K562 (cell line): ENCODE results near the gene LCN15.

Experiments
- CEBPG ChIP-seq, 3 experiments: fragments of 200-800 bp in 1 of 3; sonication (Bioruptor generic) in 1 of 3; sonication (generic) in 1 of 3; formaldehyde crosslinking in 1 of 3; IDR thresholded peaks in 2 of 3; conservative IDR thresholded peaks in 1 of 3; 2 replicates each; pipeline versions ENCODE4 v1.6.1 to v1.8.0; 2016 to 2022; ENCODE audit warnings: missing compliant biosample characterization in 2 of 3, missing genetic modification characterization in 2 of 3, mild to moderate bottlenecking in 1 of 3, missing genetic modification reagents in 1 of 3
- DACH1 ChIP-seq: fragments of 450-650 bp; IDR thresholded peaks from 2 replicates; pipeline ENCODE4 v1.6.1; 2018; ENCODE audit not compliant: partially characterized antibody
- GABPA ChIP-seq: fragments of 200-800 bp; sonication (Bioruptor generic); conservative IDR thresholded peaks from 2 replicates; pipeline ENCODE4 v1.6.1; 2016; ENCODE audit warnings: low read depth, missing genetic modification characterization, missing compliant biosample characterization
- MAFK ChIP-seq: IDR thresholded peaks from 2 replicates; pipeline ENCODE4 v1.6.1; 2011; ENCODE audit warnings: low read length, improper control_type of control experiment
- NFIC ChIP-seq: fragments of 450-650 bp; IDR thresholded peaks from 2 replicates; pipeline ENCODE4 v1.6.1; 2017; ENCODE audit warnings: mild to moderate bottlenecking, inconsistent platforms
- RNF2 ChIP-seq: sonication (generic); IDR thresholded peaks from 2 replicates; pipeline ENCODE4 v1.6.1; 2016
- SMAD4 ChIP-seq: fragments of 250-450 bp; sonication (Bioruptor Pico); conservative IDR thresholded peaks from 2 replicates; pipeline ENCODE4 v1.8.0; 2021; ENCODE audit warnings: inconsistent platforms, mild to moderate bottlenecking, moderate library complexity
- SP2 ChIP-seq: IDR thresholded peaks from 2 replicates; pipeline ENCODE4 v1.6.1; 2011; ENCODE audit warnings: mild to moderate bottlenecking, low read depth, low read length, moderate library complexity; ENCODE audit not compliant: poor library complexity, severe bottlenecking; ENCODE audit errors: extremely low read depth
- TCF7 ChIP-seq: sonication (generic); IDR thresholded peaks from 2 replicates; pipeline ENCODE4 v1.6.1; 2016; ENCODE audit warnings: antibody characterized with exemption, borderline replicate concordance
- ZNF76 ChIP-seq: fragments of 250-450 bp; sonication (Bioruptor Pico); IDR thresholded peaks from 2 replicates; pipeline ENCODE4 v1.4.0; 2020; ENCODE audit warnings: mild to moderate bottlenecking, moderate library complexity, borderline replicate concordance
- TF ChIP-seq, protein P1 (sequence below), 3 experiments: IDR thresholded peaks in 2 of 3; conservative IDR thresholded peaks in 1 of 3; 2 replicates each; pipeline ENCODE4 v1.5.1; 2011 to 2012; ENCODE audit warnings: low read length in 3 of 3, mild to moderate bottlenecking in 3 of 3, control low read depth in 2 of 3, improper control_type of control experiment in 1 of 3, inconsistent platforms in 1 of 3, low read depth in 1 of 3, mixed read lengths in 1 of 3, moderate library complexity in 1 of 3; ENCODE audit not compliant: insufficient read depth in 2 of 3
- TF ChIP-seq, protein P2 (sequence below): fragments of 450-650 bp; IDR thresholded peaks from 2 replicates; pipeline ENCODE4 v1.6.1; 2014; ENCODE audit warnings: low read depth, mild to moderate bottlenecking, moderate library complexity, borderline replicate concordance
- TF ChIP-seq, protein P3 (sequence below): sonication (generic); formaldehyde crosslinking; IDR thresholded peaks from 2 replicates; pipeline ENCODE4 v1.8.1; 2022; ENCODE audit warnings: missing genetic modification reagents
- TF ChIP-seq, protein P4 (sequence below): IDR thresholded peaks from 2 replicates; pipeline ENCODE4 v1.6.1; 2014; ENCODE audit warnings: antibody characterized with exemption

DNA sequence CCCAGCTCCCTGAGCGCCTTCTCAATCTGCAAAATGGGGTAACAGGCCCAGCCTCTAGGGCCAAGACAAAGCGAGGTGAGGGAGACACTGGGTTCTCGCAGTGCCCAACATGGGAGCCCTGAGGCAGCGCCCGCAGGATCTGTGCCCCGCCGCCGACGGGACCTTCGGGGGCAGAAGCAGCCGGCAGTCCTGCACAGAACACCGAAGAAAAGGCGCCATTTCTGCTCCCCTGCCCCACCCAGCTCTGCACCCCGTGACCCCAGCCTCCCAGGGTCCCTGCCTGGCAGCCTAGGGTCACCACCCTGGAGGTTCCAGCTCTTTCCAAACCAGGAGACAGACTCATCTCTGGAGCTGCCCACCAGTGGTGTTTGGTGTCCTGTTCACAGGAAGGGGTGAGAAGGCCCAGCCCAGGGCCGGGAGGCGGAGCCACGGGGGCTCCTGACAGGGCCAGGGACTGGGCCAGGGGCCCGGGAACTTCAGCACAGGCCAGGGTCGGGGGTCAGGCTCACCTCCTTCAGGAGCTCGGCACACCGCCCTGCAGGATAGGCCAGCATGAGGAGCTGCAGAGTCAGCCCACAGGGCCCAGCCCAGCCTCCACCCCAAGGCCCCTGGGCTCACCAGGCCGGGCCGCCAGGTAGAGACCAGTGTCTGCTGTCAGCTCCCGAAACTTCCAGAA lies 9.6 kb downstream of the LCN15 start:
- no peak for TF ChIP-seq NFIC
- TF ChIP-seq, protein P1, sequence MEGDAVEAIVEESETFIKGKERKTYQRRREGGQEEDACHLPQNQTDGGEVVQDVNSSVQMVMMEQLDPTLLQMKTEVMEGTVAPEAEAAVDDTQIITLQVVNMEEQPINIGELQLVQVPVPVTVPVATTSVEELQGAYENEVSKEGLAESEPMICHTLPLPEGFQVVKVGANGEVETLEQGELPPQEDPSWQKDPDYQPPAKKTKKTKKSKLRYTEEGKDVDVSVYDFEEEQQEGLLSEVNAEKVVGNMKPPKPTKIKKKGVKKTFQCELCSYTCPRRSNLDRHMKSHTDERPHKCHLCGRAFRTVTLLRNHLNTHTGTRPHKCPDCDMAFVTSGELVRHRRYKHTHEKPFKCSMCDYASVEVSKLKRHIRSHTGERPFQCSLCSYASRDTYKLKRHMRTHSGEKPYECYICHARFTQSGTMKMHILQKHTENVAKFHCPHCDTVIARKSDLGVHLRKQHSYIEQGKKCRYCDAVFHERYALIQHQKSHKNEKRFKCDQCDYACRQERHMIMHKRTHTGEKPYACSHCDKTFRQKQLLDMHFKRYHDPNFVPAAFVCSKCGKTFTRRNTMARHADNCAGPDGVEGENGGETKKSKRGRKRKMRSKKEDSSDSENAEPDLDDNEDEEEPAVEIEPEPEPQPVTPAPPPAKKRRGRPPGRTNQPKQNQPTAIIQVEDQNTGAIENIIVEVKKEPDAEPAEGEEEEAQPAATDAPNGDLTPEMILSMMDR (IDR thresholded peaks at IDR 0.05 in 2 of 3, conservative IDR thresholded peaks at IDR 0.05 in 1 of 3; ENCODE audit: insufficient read depth in 2 of 3, low read depth in 1 of 3, low read length in 3 of 3), result no peak
- TF ChIP-seq CEBPG (CRISPR knock-in tag; IDR thresholded peaks at IDR 0.05), result no peak
- no peak for TF ChIP-seq CEBPG (tag; conservative IDR thresholded peaks at IDR 0.05 in 1 of 2, IDR thresholded peaks at IDR 0.05 in 1 of 2)
- TF ChIP-seq RNF2, result no peak
- no peak for TF ChIP-seq SP2
- no peak for TF ChIP-seq TCF7
- TF ChIP-seq MAFK, result no peak
- no peak for TF ChIP-seq SMAD4 (CRISPR knock-in tag)
- no peak for TF ChIP-seq DACH1
- TF ChIP-seq GABPA (tag), result no peak
- TF ChIP-seq, protein P2, sequence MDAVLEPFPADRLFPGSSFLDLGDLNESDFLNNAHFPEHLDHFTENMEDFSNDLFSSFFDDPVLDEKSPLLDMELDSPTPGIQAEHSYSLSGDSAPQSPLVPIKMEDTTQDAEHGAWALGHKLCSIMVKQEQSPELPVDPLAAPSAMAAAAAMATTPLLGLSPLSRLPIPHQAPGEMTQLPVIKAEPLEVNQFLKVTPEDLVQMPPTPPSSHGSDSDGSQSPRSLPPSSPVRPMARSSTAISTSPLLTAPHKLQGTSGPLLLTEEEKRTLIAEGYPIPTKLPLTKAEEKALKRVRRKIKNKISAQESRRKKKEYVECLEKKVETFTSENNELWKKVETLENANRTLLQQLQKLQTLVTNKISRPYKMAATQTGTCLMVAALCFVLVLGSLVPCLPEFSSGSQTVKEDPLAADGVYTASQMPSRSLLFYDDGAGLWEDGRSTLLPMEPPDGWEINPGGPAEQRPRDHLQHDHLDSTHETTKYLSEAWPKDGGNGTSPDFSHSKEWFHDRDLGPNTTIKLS, result no peak
- TF ChIP-seq, protein P3, sequence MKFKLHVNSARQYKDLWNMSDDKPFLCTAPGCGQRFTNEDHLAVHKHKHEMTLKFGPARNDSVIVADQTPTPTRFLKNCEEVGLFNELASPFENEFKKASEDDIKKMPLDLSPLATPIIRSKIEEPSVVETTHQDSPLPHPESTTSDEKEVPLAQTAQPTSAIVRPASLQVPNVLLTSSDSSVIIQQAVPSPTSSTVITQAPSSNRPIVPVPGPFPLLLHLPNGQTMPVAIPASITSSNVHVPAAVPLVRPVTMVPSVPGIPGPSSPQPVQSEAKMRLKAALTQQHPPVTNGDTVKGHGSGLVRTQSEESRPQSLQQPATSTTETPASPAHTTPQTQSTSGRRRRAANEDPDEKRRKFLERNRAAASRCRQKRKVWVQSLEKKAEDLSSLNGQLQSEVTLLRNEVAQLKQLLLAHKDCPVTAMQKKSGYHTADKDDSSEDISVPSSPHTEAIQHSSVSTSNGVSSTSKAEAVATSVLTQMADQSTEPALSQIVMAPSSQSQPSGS (CRISPR knock-in tag), result no peak
- TF ChIP-seq, protein P4, sequence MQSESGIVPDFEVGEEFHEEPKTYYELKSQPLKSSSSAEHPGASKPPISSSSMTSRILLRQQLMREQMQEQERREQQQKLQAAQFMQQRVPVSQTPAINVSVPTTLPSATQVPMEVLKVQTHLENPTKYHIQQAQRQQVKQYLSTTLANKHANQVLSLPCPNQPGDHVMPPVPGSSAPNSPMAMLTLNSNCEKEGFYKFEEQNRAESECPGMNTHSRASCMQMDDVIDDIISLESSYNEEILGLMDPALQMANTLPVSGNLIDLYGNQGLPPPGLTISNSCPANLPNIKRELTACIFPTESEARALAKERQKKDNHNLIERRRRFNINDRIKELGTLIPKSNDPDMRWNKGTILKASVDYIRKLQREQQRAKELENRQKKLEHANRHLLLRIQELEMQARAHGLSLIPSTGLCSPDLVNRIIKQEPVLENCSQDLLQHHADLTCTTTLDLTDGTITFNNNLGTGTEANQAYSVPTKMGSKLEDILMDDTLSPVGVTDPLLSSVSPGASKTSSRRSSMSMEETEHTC, result no peak
- no peak for TF ChIP-seq ZNF76
